Ammon's horn (tissue), 1 donor: ENCODE data around the gene PPP1R10.
A peak's percentile ranks its signal among the peaks of the same experiment; 100 is the strongest.

Experiments used
- DNase-seq: peaks from one replicate; pipeline ENCODE4 v3.0.0-alpha.2; 2016; ENCODE audit warnings: low spot score

The PPP1R10 gene

GRCh38 chr6:30556066-30556905 is 60.8 kb downstream of the PPP1R10 start, which contains the start of gene GNL1:
GNL1 (minus strand) TSS chr6:30556489; CDS start chr6:30556203, 286 bp downstream.
- DNase-seq: peak; percentile 91

DNA sequence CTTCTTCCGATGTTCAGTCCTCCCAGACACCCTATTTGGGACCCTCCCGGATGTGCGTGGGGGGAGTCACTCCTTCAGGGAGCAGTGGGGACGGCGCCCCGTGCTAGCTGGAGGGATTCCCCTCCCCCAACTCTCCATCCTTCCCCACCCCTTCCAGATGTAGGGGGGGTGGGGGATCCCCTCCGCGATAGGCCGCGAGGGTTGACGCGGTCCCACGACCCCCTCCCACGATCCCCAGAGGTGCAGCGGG is 61.3 kb downstream of the PPP1R10 start:
- no peak for DNase-seq

GRCh38 chr6:30554962-30555815 is 61.9 kb downstream of the PPP1R10 start:
- DNase-seq: peak; percentile 57

DNA sequence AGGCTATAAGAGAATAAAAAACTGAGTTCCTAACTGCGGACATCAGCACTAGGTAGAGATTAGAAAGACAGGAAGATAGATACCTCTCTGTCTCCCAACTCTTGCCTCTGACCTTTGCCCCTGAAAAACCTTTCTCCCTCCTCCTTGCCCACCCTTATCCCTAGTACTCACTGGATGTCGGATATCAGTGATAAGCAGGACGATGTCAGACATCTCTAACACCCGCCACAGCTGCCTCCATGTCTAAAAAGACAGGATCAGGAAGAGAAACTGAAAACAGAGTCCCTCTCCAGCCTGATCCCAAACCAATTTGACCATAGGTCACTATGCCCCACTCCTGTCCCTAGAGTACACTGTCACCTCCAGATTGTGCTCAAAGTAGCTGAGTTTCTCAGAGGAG is 62.6 kb downstream of the PPP1R10 start:
- DNase-seq: no peak
